Osteoblast (primary cell): ENCODE results near the gene BCL11A. TPM values are rescaled to one million over a fixed set of nuclear protein-coding genes. Genes with fewer than 3 reads are reported as not detected.

Experiments
- DNase-seq: peaks from one replicate; pipeline ENCODE4 v3.0.0; 2011; ENCODE audit warnings: low spot score, mixed read lengths; ENCODE audit not compliant: insufficient read length; ENCODE audit errors: missing footprints
- H2AFZ ChIP-seq: 2 replicates; pipeline ENCODE4 v1.6.0; 2011; ENCODE audit warnings: mild to moderate bottlenecking, low read length
- H3K27ac ChIP-seq: 2 replicates; pipeline ENCODE4 v1.5.1; 2011; ENCODE audit warnings: mild to moderate bottlenecking, low read depth, low read length, moderate library complexity
- H3K27me3 ChIP-seq: 2 replicates; pipeline ENCODE4 v1.6.0; 2012; ENCODE audit warnings: mild to moderate bottlenecking, control low read depth, inconsistent platforms, low read length, moderate library complexity; ENCODE audit not compliant: insufficient read depth
- H3K36me3 ChIP-seq: 2 replicates; pipeline ENCODE4 v1.5.1; 2011; ENCODE audit warnings: mild to moderate bottlenecking, low read length, control low read depth, moderate library complexity; ENCODE audit not compliant: insufficient read depth
- H3K4me1 ChIP-seq: 2 replicates; pipeline ENCODE4 v1.5.1; 2011; ENCODE audit warnings: mild to moderate bottlenecking, low read length, control low read depth, moderate library complexity; ENCODE audit not compliant: insufficient read depth
- H3K4me2 ChIP-seq: 2 replicates; pipeline ENCODE4 v1.6.0; 2011; ENCODE audit warnings: mild to moderate bottlenecking, low read length; ENCODE audit not compliant: insufficient read depth
- H3K4me3 ChIP-seq: fragments of 200-600 bp; sonication (generic); 3 replicates; pipeline ENCODE4 v1.5.1; 2012; ENCODE audit warnings: mild to moderate bottlenecking, low read length, inconsistent platforms; ENCODE audit not compliant: insufficient read depth
- H3K79me2 ChIP-seq: 2 replicates; pipeline ENCODE4 v1.6.0; 2012; ENCODE audit warnings: mild to moderate bottlenecking, low read length, control low read depth, inconsistent platforms; ENCODE audit not compliant: insufficient read depth
- H3K9me3 ChIP-seq: 2 replicates; pipeline ENCODE4 v1.5.1; 2011; ENCODE audit warnings: low read depth, low read length, control low read depth
- H4K20me1 ChIP-seq: 2 replicates; pipeline ENCODE4 v1.6.0; 2012; ENCODE audit warnings: mild to moderate bottlenecking, low read length, control low read depth; ENCODE audit not compliant: insufficient read depth
- total RNA-seq: library from RNA; depleted of rRNA; stranded (reverse); fragments of >200 nt; gene quantifications from 2 replicates; pipeline ENCODE4 v1.2.3, GENCODE V29; 2012
- TF ChIP-seq, protein P1 (sequence below): IDR thresholded peaks from 2 replicates; pipeline ENCODE4 v1.5.1; 2011; ENCODE audit warnings: mild to moderate bottlenecking, low read depth, low read length, moderate library complexity; ENCODE audit errors: extremely low read depth

BCL11A gene
- total RNA-seq, 1 donor = 1.4 TPM

DNA sequence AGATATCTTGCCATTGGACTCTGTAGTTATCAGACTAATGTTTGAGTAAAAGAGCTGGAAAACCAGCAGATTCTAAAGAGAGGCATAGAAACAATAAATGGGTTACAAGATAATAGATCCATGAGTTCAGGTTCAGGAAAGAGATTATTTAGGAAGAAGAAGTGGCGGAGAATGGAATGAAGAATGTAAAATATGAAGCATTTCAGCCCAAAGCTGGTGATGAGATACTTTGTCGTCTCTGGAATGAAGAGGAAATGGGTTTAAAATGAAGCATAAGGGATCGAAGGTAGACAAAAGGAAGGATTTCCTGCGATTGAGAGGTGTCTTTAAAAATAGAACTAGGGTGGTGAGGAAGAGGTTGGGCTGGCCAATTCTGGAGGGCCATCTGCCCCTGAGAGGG lies 36.6 kb downstream of the BCL11A start:
- peak overlapping the region; percentile 93 for H2AFZ ChIP-seq
- DNase-seq = no peak
- no peaks in the 10 kb centered on the region for H3K27me3 ChIP-seq
- H3K4me1 ChIP-seq = peaks cover 20% of the 10 kb centered on the region
- no peaks in the 10 kb centered on the region for H4K20me1 ChIP-seq
- H3K36me3 ChIP-seq = no peaks in the 10 kb centered on the region
- TF ChIP-seq, protein P1, sequence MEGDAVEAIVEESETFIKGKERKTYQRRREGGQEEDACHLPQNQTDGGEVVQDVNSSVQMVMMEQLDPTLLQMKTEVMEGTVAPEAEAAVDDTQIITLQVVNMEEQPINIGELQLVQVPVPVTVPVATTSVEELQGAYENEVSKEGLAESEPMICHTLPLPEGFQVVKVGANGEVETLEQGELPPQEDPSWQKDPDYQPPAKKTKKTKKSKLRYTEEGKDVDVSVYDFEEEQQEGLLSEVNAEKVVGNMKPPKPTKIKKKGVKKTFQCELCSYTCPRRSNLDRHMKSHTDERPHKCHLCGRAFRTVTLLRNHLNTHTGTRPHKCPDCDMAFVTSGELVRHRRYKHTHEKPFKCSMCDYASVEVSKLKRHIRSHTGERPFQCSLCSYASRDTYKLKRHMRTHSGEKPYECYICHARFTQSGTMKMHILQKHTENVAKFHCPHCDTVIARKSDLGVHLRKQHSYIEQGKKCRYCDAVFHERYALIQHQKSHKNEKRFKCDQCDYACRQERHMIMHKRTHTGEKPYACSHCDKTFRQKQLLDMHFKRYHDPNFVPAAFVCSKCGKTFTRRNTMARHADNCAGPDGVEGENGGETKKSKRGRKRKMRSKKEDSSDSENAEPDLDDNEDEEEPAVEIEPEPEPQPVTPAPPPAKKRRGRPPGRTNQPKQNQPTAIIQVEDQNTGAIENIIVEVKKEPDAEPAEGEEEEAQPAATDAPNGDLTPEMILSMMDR = no peak
- H3K4me3 ChIP-seq = peak overlapping the region; percentile 16
- H3K4me2 ChIP-seq = peak overlapping the region; percentile 67
- H3K9me3 ChIP-seq = no peaks in the 10 kb centered on the region
- H3K27ac ChIP-seq = peak overlapping the region; percentile 94
- H3K79me2 ChIP-seq = no peaks in the 10 kb centered on the region

DNA sequence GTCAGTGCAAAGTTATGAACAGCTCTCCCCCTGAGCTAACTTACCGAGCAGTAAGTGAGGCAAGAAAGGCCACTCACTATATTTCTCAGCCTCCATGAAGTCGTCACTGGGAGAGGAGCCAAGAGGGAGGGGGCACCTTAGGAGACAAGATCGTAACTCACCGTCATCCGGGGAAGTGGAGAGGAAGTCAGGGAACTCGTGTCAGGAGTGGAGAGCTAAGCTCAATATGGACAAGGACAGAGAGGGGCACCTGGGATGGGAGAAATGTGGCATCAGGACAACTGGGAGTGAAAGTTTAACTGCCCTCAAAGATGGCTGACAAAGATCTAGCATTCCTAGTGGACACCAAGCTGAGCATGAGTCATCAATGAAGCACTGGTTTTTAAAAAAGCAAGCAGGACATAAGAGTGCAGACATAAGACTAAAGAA lies 37.1 kb downstream of the BCL11A start:
- DNase-seq = no peak
- Histone ChIP-seq H2AFZ (peak overlapping the region; percentile 93), H3K36me3 (no peaks in the 10 kb centered on the region), H4K20me1 (no peaks in the 10 kb centered on the region), H3K79me2 (no peaks in the 10 kb centered on the region), H3K4me1 (peaks cover 20% of the 10 kb centered on the region), H3K9me3 (no peaks in the 10 kb centered on the region), H3K27ac (peak overlapping the region; percentile 94), H3K4me3 (peak overlapping the region; percentile 57), H3K27me3 (no peaks in the 10 kb centered on the region), H3K4me2 (peak overlapping the region; percentile 67)
- TF ChIP-seq, protein P1 = no peak

DNA sequence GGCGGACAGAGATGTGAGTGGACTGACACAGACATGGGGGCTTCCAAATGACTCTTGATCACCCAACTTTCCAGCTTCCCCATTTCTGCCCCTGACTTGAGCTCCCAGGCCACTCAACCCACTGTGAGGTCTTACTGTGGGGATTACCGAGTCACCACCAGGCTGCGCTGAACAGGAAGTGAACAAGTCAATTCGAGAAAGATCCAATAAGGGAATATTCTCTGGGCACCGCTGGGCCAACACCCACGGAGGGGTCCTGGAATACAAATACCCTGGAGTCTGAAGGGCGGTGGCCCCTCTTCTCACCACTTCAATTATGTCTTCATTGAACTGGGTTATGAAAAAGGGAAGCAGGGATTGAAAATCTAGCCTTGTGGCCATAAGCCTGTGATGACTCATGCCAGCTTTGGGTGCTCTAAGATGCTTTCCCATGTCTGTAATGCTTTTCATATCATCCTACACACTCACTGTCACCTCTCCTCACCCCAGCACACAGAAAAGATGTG lies 37.7 kb downstream of the BCL11A start:
- no peaks in the 10 kb centered on the region for H3K27me3 ChIP-seq
- peaks cover 20% of the 10 kb centered on the region for H3K4me1 ChIP-seq
- peak overlapping the region; percentile 67 for H3K4me2 ChIP-seq
- TF ChIP-seq, protein P1 = no peak
- H2AFZ ChIP-seq = peak overlapping the region; percentile 42
- H3K79me2 ChIP-seq = no peaks in the 10 kb centered on the region
- no peaks in the 10 kb centered on the region for H3K9me3 ChIP-seq
- H4K20me1 ChIP-seq = no peaks in the 10 kb centered on the region
- no peak for DNase-seq
- peak overlapping the region; percentile 94 for H3K27ac ChIP-seq
- H3K4me3 ChIP-seq = no peak overlapping the region
- H3K36me3 ChIP-seq = no peaks in the 10 kb centered on the region

DNA sequence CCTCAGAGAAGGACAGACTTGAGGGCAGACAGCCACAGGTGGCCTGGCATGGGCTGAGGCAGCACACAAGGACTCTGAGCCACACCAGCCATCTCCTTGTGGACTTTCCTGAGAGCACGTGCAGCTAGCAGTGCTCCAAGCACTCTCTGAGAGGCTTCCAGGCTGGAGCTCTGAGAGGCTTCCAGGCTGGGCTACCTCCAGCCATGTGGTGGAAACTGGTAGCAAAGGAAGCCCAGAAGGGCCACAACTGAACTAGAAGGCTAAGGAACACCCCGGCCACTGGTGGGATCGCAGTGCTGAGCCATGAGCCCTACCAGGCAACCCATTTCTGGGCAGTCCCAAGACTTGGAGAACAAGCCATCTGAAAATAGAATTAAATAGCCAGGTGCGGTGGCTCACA lies 39.5 kb downstream of the BCL11A start:
- Histone ChIP-seq H3K4me3 (no peak overlapping the region), H3K36me3 (no peaks in the 10 kb centered on the region), H3K4me2 (no peak overlapping the region), H3K27ac (no peak overlapping the region), H3K79me2 (no peaks in the 10 kb centered on the region), H3K27me3 (no peaks in the 10 kb centered on the region), H4K20me1 (no peaks in the 10 kb centered on the region), H3K9me3 (no peaks in the 10 kb centered on the region), H3K4me1 (peaks cover 20% of the 10 kb centered on the region), H2AFZ (no peak overlapping the region)
- TF ChIP-seq, protein P1 = no peak
- DNase-seq = no peak
